Psoas muscle (tissue), 8 donors: Measurements from ENCODE around the gene HSPG2. TPM values are rescaled to one million over a fixed set of nuclear protein-coding genes. Genes with fewer than 3 reads are reported as not detected.
"Not testable (repeated sequence)": the region's sequence is repeated elsewhere in the genome, so short reads cannot be mapped to it uniquely, and the experiment has no call there.

Experiments used
- ATAC-seq, 4 donors: fragments of 200-7000 bp; cut with Tn5 transposase; one replicate each; pipeline ENCODE4 v1.9.1; 2020; ENCODE audit warnings: moderate library complexity in 3 of 4, mild to moderate bottlenecking in 2 of 4
- DNase-seq, 2 donors: peaks; one replicate each; pipeline ENCODE4 v3.0.0-alpha.2; 2020
- H3K27ac ChIP-seq: fragments of 200-600 bp; one replicate; pipeline ENCODE4 v1.8.0; 2022
- H3K27me3 ChIP-seq, 3 donors: fragments of 200-600 bp in 1 of 3; one replicate each; pipeline versions ENCODE4 v1.6.1 to v1.8.0; 2013 to 2022; ENCODE audit warnings: low read length in 2 of 3, mild to moderate bottlenecking in 2 of 3, moderate library complexity in 1 of 3; ENCODE audit not compliant: insufficient read depth in 3 of 3
- H3K36me3 ChIP-seq, 2 donors: fragments of 200-600 bp in 1 of 2; one replicate each; pipeline versions ENCODE4 v1.6.1 to v1.8.0; 2013 to 2022; ENCODE audit warnings: low read depth in 1 of 2, mild to moderate bottlenecking in 1 of 2, moderate library complexity in 1 of 2; ENCODE audit not compliant: insufficient read depth in 1 of 2
- H3K4me1 ChIP-seq: fragments of 200-600 bp; one replicate; pipeline ENCODE4 v1.8.0; 2022
- H3K4me3 ChIP-seq: fragments of 200-600 bp; one replicate; pipeline ENCODE4 v1.8.0; 2022; ENCODE audit warnings: mild to moderate bottlenecking
- H3K9me3 ChIP-seq: fragments of 200-600 bp; one replicate; pipeline ENCODE4 v1.8.0; 2022
- WGBS, 3 donors: extraction: QIAGEN DNeasy Blood & Tissue Kit; methylation state at CpG; one replicate each; pipeline versions ENCODE4 v1.1.6 to v1.1.7; 2013; 5-methylcytosine and 5-hydroxymethylcytosine counted together
- intact Hi-C, 2 donors: fragments of 100-400 bp; cut with DNase I; formaldehyde crosslinking; loops; one replicate each; pipeline versions ENCODE4 v1.11.0 to v1.14.2; 2022
- long read RNA-seq, 2 donors: library from polyadenylated mRNA; unstranded; transcript quantifications; one replicate each; pipeline ENCODE4 v2.0.0, GENCODE V29; 2021
- polyA plus RNA-seq, 3 donors: library from polyadenylated mRNA; stranded (reverse); fragments of 200-250 nt; gene quantifications; one replicate each; pipeline ENCODE4 v1.2.3, GENCODE V29; 2013
- total RNA-seq, 4 donors: library from RNA; stranded (reverse); fragmentation: NEBNext Ultra II Directional in 2 of 4; extraction: Animal tissue kit (Norgen Biotek cat#: 25700) in 2 of 4; gene quantifications; one replicate each; pipeline versions ENCODE4 v1.2.1 to v1.2.4, GENCODE V29; 2021 to 2023
- TF ChIP-seq, protein P1 (sequence below): fragments of 200-600 bp; IDR thresholded peaks from one replicate; pipeline ENCODE4 v1.8.0; 2022; ENCODE audit warnings: antibody characterized with exemption
- donor health status: healthy with polysubstance abuse.
- donor health status: DM: no; HTN: no; CAD: no; lungs with moderate emphysema.
- donor health status: Bipolar disorder and iron deficiency.
- donor health status: healthy.
- donor health status: DM: yes; HTN: yes; CAD: no.
- donor health status: DM: no; HTN: no; CAD: no.
- donor health status: DM: no; HTN: no; CAD: no.
- donor health status: DM: yes; HTN: yes; CAD: no.

The HSPG2 gene
- total RNA-seq (100 to 1,000 TPM; 102 to 168 (median 135) TPM), polyA plus RNA-seq (10 to 100 TPM; 24.5 to 74.8 (median 43.8) TPM)
- long read RNA-seq, donor 1, partial matches to known transcripts = 7 of 25 reads
- long read RNA-seq, donor 1, other reads (novel, unspliced or antisense) = 17 of 25 reads
- long read RNA-seq, donor 2, transcript HSPG2-211 (11 exons, 3,586 nt) = major isoform, 6 of 118 reads
- long read RNA-seq, donor 2, partial matches to known transcripts = 76 of 118 reads
- long read RNA-seq, donor 2, other reads (novel, unspliced or antisense) = 36 of 118 reads

DNA sequence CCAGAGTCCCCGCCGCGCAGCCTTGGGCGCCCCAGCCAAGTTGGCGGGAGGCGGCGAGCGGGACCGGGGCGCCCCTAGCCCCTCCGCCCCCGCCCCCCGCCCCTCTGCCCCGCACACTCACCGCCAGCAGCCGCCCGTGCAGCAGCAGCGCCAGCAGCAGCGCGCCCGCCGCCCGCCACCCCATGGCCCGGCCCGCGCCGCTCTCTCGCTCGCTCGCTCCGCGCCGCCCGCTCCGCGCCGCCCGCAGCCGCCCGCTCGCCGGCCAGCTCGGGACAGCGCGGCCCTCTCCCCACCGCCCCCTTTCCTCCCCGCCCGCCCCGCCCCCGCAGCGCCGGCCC lies at the start of gene HSPG2:
Gene HSPG2 (minus strand): TSS at position 277 of the 338 bp plus-strand sequence. CDS start 93 bp downstream, at position 184.
- intact Hi-C loops = loop anchor here in 1 of 2 donors (5.0 kb wide), 1 partner anchor 35 kb away; no protein-coding TSS in a partner anchor

DNA sequence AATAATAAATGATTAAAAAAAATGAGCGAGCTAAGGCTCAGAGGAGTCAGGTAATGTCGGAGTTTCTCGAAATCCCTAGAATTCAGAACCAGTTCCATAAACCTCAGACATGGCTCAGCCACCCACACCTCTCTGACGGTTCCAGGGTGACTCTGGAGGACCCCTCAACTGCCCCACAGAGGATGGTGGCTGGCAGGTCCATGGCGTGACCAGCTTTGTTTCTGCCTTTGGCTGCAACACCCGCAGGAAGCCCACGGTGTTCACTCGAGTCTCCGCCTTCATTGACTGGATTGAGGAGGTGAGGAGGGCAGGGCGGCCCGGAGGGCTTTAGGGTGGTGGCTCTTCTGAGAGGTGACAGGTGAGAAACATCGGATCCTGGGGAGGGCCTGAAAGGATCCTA lies 49.3 kb upstream of the HSPG2 start:
- H3K36me3 ChIP-seq, H3K9me3 ChIP-seq, H3K4me1 ChIP-seq, H3K4me3 ChIP-seq, intact Hi-C loops, ATAC-seq, DNase-seq, H3K27me3 ChIP-seq, H3K27ac ChIP-seq: not testable (repeated sequence)
- 75 to 85% (median 80%) methylated on average over 9 to 10 of the region's 12 CpGs for WGBS, 3 donors

More for the DNA sequence above, at the start of gene HSPG2:
- ATAC-seq (no peak), DNase-seq (no peak)
- Histone ChIP-seq H3K4me1 (peaks cover 54% of the 10 kb centered on the region), H3K27ac (peak within 1 kb of the TSS; percentile 82), H3K36me3 (no peaks in the 10 kb centered on the region), H3K4me3 (peak within 1 kb of the TSS; percentile 82), H3K9me3 (no peaks in the 10 kb centered on the region), H3K27me3 (no peaks in the 10 kb centered on the region)
- TF ChIP-seq, protein P1, sequence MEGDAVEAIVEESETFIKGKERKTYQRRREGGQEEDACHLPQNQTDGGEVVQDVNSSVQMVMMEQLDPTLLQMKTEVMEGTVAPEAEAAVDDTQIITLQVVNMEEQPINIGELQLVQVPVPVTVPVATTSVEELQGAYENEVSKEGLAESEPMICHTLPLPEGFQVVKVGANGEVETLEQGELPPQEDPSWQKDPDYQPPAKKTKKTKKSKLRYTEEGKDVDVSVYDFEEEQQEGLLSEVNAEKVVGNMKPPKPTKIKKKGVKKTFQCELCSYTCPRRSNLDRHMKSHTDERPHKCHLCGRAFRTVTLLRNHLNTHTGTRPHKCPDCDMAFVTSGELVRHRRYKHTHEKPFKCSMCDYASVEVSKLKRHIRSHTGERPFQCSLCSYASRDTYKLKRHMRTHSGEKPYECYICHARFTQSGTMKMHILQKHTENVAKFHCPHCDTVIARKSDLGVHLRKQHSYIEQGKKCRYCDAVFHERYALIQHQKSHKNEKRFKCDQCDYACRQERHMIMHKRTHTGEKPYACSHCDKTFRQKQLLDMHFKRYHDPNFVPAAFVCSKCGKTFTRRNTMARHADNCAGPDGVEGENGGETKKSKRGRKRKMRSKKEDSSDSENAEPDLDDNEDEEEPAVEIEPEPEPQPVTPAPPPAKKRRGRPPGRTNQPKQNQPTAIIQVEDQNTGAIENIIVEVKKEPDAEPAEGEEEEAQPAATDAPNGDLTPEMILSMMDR = no peak
- WGBS, 3 donors = 0 to 1% (median 0%) methylated on average over 1 to 50 of the region's 52 CpGs

DNA sequence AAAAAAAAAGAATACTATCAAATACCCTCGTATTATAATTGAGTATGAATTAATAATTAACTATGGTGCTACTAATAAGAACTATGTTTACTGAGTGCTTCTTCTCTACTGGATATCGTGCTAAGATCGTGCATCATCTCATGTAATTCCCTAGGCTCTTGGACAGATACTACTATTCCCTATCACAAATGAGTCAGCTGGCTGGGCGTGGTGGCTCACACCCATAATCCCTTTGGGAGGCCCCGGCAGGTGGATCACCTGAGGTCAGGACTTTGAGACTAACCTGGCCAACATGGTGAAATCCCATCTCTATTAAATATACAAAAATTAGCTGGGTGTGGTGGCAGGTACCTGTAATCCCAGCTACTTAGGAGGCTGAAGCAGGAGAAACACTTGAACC lies 48.8 kb upstream of the HSPG2 start:
- H3K36me3 ChIP-seq, H3K9me3 ChIP-seq, H3K4me1 ChIP-seq, H3K27me3 ChIP-seq, H3K4me3 ChIP-seq, intact Hi-C loops, DNase-seq, ATAC-seq, H3K27ac ChIP-seq: not testable (repeated sequence)
- WGBS, 3 donors = 78% methylated on average over 5 of the region's 5 CpGs; no CpG with 5 or more reads in 2 of the 3 donors

DNA sequence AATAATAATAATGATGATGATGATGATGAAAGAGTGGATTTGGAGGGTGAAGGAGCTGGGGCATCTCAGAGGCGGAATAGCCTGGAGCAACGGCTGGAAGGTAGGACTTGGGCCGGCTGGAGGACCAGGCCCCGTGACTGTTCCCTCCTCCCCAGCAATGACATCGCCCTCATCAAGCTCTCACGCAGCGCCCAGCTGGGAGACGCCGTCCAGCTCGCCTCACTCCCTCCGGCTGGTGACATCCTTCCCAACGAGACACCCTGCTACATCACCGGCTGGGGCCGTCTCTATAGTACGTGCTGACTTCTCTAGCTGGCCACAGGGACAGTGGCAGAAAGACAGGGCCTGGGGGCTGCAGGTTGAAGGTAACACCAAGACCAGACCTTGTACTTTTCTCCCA lies 46.4 kb upstream of the HSPG2 start:
- H3K27me3 ChIP-seq, intact Hi-C loops, H3K4me3 ChIP-seq, H3K4me1 ChIP-seq, DNase-seq, H3K27ac ChIP-seq, H3K36me3 ChIP-seq, ATAC-seq, H3K9me3 ChIP-seq: not testable (repeated sequence)
- 69 to 76% (median 75%) methylated on average over 4 to 10 of the region's 15 CpGs for WGBS, 3 donors

DNA sequence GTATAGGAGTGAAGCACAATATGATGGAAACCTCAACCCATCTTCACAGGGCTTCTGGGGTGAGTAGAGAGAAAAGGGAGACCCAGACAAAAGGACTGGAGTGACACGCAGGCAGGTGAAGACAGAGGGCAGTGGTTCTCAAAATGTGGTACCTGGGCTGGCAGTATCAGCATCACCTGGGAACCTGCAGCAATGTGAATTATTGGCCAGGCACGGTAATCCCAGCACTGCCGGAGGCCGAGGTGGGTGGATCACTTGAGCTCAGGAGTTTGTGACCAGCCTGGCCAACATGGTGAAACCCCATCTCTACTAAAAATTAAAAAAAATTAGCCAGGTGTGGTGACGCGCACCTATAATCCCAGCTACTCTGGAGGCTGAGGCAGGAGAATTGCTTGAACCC lies 45.0 kb upstream of the HSPG2 start:
- H3K4me1 ChIP-seq, H3K36me3 ChIP-seq, H3K27me3 ChIP-seq, H3K9me3 ChIP-seq, ATAC-seq, DNase-seq, H3K4me3 ChIP-seq, intact Hi-C loops, H3K27ac ChIP-seq: not testable (repeated sequence)
- 69 to 80% (median 72%) methylated on average over 6 of the region's 6 CpGs for whole genome bisulfite sequencing, 3 donors

DNA sequence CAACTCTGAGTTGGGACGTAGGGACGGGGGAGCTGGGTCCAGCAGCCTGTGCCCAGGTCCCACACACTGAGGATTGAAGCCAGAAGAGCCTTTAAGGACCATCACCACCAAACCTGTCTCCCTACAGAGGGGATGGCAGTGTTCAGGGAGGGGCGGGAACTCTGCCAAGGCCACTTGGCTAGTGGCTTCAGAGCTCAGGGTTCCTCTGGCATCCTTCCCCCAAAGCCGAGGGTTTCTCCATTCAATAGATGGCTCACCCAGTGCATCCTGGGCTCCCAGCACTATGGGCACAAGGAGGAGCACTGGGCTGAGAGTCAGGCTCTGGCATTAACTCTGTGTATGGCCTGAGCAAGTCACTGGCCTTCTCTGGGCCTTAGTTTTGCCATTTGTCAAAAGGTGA lies 44.1 kb upstream of the HSPG2 start:
- H3K27me3 ChIP-seq, H3K4me1 ChIP-seq, H3K9me3 ChIP-seq, H3K27ac ChIP-seq, H3K36me3 ChIP-seq, DNase-seq, H3K4me3 ChIP-seq, intact Hi-C loops, ATAC-seq: not testable (repeated sequence)
- WGBS, 3 donors = 18 to 76% (median 46%) methylated on average over 1 to 3 of the region's 4 CpGs

DNA sequence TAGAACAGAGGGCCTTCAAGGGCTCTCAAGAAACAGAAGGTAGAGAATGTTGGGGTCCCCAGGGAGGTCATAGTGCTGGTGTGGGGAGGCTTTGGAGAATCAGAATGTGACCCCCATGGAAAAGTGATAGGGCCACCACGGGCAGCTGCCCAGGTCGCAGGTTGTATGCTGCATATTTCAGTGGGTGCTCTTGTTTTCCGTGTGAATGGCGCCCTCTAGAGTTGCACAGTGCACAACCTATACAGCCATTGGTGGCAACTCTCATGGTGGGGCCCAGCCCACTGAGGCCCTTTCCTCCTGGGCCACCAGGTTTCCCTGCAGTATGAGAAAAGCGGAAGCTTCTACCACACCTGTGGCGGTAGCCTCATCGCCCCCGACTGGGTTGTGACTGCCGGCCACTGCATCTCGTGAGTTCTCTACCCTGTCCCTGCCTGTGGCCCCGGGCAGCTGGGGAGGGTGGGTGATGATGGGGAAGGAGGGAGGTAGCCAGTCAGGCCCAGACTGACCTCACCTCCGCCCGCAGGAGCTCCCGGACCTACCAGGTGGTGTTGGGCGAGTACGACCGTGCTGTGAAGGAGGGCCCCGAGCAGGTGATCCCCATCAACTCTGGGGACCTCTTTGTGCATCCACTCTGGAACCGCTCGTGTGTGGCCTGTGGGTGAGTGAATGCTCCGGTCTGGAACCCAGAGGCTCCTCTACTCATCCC lies 43.6 kb upstream of the HSPG2 start:
- DNase-seq, H3K4me1 ChIP-seq, H3K36me3 ChIP-seq, intact Hi-C loops, H3K27me3 ChIP-seq, H3K4me3 ChIP-seq, H3K27ac ChIP-seq, H3K9me3 ChIP-seq: not testable (repeated sequence)
- WGBS, 3 donors = 63 to 69% (median 67%) methylated on average over 14 to 19 of the region's 21 CpGs
- peak in 3 of 4 donors; percentile 68 to 76 (median 69) for ATAC-seq

DNA sequence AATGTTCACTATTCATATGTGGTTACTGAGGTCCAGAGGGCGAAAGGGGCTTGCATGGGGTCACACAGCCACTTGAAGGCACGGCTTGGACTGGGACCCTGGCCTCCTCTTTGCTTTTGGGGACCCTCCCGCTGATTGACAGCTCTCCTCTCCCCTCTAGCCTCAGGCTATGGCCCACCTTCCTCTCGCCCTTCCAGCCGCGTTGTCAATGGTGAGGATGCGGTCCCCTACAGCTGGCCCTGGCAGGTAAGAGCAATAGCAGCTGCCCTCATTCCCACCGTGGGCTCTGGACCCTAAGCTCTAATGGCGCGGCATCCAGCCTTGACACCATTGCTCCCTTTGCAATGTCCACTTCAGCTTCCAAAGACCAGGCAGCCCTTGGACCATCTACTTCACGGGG lies 41.1 kb upstream of the HSPG2 start:
- not testable (repeated sequence) for H3K27ac ChIP-seq

DNA sequence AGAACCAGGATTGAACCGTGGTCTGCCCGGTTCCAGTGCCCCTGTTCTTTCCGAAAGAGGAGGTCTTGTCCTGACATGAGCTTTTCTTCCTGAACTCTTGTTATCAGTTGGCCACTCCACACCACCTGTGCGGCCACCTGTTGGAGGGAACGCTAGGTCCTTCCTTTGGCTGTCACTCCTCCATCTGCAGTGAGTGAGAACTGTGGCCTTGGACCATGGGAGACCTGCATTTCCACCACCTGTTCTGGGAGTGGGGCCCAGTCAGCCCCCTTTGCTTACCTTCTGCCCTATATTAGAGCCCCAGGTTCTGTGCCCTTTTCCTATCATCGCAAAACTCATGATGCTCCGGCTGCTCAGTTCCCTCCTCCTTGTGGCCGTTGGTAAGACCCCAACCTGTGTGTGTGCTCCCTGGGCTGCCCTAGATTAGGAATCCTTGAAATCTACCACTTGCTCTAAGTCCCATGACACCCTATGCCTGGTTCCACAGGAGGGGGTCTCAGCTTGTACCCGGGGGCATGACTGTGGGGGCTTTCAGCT lies 39.7 kb upstream of the HSPG2 start, which contains the start of gene CELA3B:
Gene CELA3B (plus strand): TSS at position 320 of the 537 bp plus-strand sequence. CDS start 18 bp downstream, at position 338.
- 75 to 82% (median 82%) methylated on average over 6 to 9 of the region's 9 CpGs for WGBS, 3 donors
- H3K27me3 ChIP-seq, intact Hi-C loops: not testable (repeated sequence)

More for the DNA sequence above, 41.1 kb upstream of the HSPG2 start:
- WGBS, 3 donors = 86 to 88% (median 88%) methylated on average over 11 of the region's 11 CpGs
- H3K27me3 ChIP-seq, H3K4me1 ChIP-seq, intact Hi-C loops, H3K4me3 ChIP-seq, H3K9me3 ChIP-seq, H3K36me3 ChIP-seq, ATAC-seq: not testable (repeated sequence)
- peak in 1 of 2 donors; percentile 21 for DNase-seq

DNA sequence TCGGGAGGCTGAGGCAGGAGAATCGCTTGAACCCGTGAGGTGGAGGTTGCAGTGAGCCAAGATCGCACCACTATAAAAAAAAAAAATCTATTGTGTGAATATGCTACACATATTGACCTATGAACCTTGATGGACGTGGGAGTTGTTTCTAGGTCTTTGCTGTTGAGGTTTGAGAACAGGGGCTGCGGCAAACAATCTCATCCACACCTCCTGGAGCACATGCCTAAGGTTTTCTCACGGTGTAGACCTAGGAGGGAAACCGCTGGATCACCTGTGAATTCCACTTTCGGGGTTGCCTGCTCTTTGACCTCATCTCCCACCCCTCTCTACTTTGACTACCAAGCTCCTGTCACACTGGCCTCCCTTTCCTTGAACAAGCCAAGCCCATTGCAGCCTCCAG lies 38.2 kb upstream of the HSPG2 start:
- DNase-seq, H3K9me3 ChIP-seq, intact Hi-C loops, H3K4me1 ChIP-seq, ATAC-seq, H3K27me3 ChIP-seq, H3K4me3 ChIP-seq, H3K36me3 ChIP-seq, H3K27ac ChIP-seq: not testable (repeated sequence)
- 87 to 96% (median 94%) methylated on average over 9 of the region's 9 CpGs for WGBS, 3 donors

More for the DNA sequence above, 39.7 kb upstream of the HSPG2 start, which contains the start of gene CELA3B:
- not testable (repeated sequence) for H3K4me1 ChIP-seq, ATAC-seq, H3K27ac ChIP-seq, H3K4me3 ChIP-seq, H3K36me3 ChIP-seq, H3K9me3 ChIP-seq
- DNase-seq = peak in 1 of 2 donors; percentile 34
